Heart right ventricle (tissue), 16 donors: ENCODE results near the gene EZR. TPM values are rescaled to one million over a fixed set of nuclear protein-coding genes. Genes with fewer than 3 reads are reported as not detected.

ENCODE experiments used
- ATAC-seq, 8 donors: fragments of 200-7000 bp; cut with Tn5 transposase; one replicate each; pipeline ENCODE4 v1.9.1; 2020; ENCODE audit warnings: mild to moderate bottlenecking in 8 of 8, moderate library complexity in 8 of 8, moderate number of reproducible peaks in 1 of 8
- DNase-seq, 2 donors: peaks; one replicate each; pipeline ENCODE4 v3.0.0-alpha.2; 2020
- H3K27ac ChIP-seq, 10 donors: fragments of 200-600 bp; sonication (generic) in 2 of 10; one replicate each; pipeline versions ENCODE4 v1.5.0 to v1.8.0; 2020 to 2022; ENCODE audit warnings: mild to moderate bottlenecking in 3 of 10
- H3K27me3 ChIP-seq, 7 donors: fragments of 200-600 bp; one replicate each; pipeline ENCODE4 v1.8.0; 2021 to 2022; ENCODE audit warnings: mild to moderate bottlenecking in 2 of 7
- H3K36me3 ChIP-seq, 9 donors: fragments of 200-600 bp; sonication (generic) in 1 of 9; one replicate each; pipeline versions ENCODE4 v1.5.0 to v1.8.0; 2020 to 2022; ENCODE audit warnings: mild to moderate bottlenecking in 2 of 9
- H3K4me1 ChIP-seq, 9 donors: fragments of 200-600 bp; sonication (generic) in 1 of 9; one replicate each; pipeline versions ENCODE4 v1.5.0 to v1.8.0; 2020 to 2022; ENCODE audit warnings: mild to moderate bottlenecking in 4 of 9
- H3K4me3 ChIP-seq, 10 donors: fragments of 200-600 bp; sonication (generic) in 2 of 10; one replicate each; pipeline versions ENCODE4 v1.5.0 to v1.8.0; 2020 to 2022; ENCODE audit warnings: mild to moderate bottlenecking in 7 of 10, moderate library complexity in 2 of 10
- H3K9me3 ChIP-seq, 11 donors: fragments of 200-600 bp in 10 of 11; sonication (generic) in 2 of 11; one replicate each; pipeline versions ENCODE4 v1.5.0 to v1.8.0; 2013 to 2022; ENCODE audit warnings: mild to moderate bottlenecking in 2 of 11, control low read depth in 1 of 11, moderate library complexity in 1 of 11
- WGBS, 2 donors: extraction: QIAGEN DNeasy Blood & Tissue Kit; methylation state at CpG; one replicate each; pipeline ENCODE4 v1.1.7; 2013; ENCODE audit warnings: inconsistent platforms in 1 of 2; 5-methylcytosine and 5-hydroxymethylcytosine counted together
- intact Hi-C, 10 donors: fragments of 100-400 bp; cut with DNase I; formaldehyde crosslinking; loops; one replicate each; pipeline versions ENCODE4 v1.11.1 to v1.14.2; 2022
- polyA plus RNA-seq, 2 donors: library from polyadenylated mRNA; stranded (reverse); fragments of 200-250 nt; gene quantifications; one replicate each; pipeline ENCODE4 v1.2.3, GENCODE V29; 2013
- total RNA-seq, 10 donors: library from RNA; stranded (reverse); fragmentation: NEBNext Ultra II Directional in 3 of 10; extraction: Animal tissue kit (Norgen Biotek cat#: 25700) in 3 of 10; gene quantifications; one replicate each; pipeline versions ENCODE4 v1.2.1 to v1.2.4, GENCODE V29; 2021 to 2023
- TF ChIP-seq, protein P1 (sequence below), 9 donors: fragments of 200-600 bp; sonication (generic) in 2 of 9; IDR thresholded peaks; one replicate each; pipeline versions ENCODE4 v1.5.0 to v1.8.0; 2021 to 2022; ENCODE audit warnings: antibody characterized with exemption in 9 of 9, mild to moderate bottlenecking in 5 of 9, moderate library complexity in 1 of 9
- donor health status: Arrhythmogenic right ventricular cardiomyopathy.
- donor health status: ischemic (EF 13 %, LVEDD 7.1; RV severe dilation, severe dysfunction).
- donor health status: healthy with polysubstance abuse.
- donor health status: DM: no; HTN: yes; CAD: no.
- donor health status: DM: no; HTN: no; CAD: no.
- donor health status: ischemic (EF 25% LVEDD 6.9; RV normal size, moderate dysfunction).
- donor health status: ischemic (EF 25% LVEDD 5.7; RV mildly dilated, moderate dysfunction).
- donor health status: healthy.
- donor health status: DM: yes; HTN: yes; CAD: no.
- donor health status: Ischemic cardiomyopathy.
- donor health status: ischemic (EF 35%, LVEDD 5.7; RV mildly dilated, moderate dysfunction).
- donor health status: nonischemic (EF 11% LVEDD 7.7; RV severe dilation, severe dysfunction).
- donor health status: DM: yes; HTN: yes; CAD: no.
- donor health status: PGD.
- donor health status: ischemic (EF 29% LVEDD 5.4; RV normal size, mild dysfunction).
- donor health status: nonischemic (EF 23%, LVEDD 6.1; RV moderate dilation, normal function).

Gene EZR
- total and polyA plus RNA-seq, 12 donors, result 90.3 to 322 (median 186) TPM

DNA sequence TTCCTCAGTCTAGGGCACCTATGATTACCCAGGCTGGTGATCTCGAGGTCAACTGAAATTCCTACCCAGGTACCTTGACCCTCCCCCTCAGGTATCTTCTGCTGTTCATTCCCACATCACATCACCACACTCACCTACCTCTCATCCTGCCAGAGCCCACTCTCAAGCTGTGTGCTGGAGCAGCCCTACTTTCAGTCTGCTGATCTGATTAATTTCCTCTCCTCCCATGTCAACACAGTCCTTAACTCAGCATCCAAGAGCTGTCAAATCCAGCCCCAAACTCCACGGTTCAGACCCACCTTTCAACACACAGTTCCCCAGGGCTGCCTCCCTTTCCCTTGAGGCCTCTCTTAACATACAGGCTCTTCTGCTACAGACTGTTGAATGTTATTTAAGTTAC, 42.4 kb downstream of the EZR start:
- H3K36me3 ChIP-seq, result peaks cover 0 to 99% (median 39%) of the 10 kb centered on the region in 9 donors
- H3K27ac ChIP-seq, result no peak overlapping the region
- no peaks in the 10 kb centered on the region for H3K9me3 ChIP-seq
- DNase-seq, result no peak
- TF ChIP-seq, protein P1, sequence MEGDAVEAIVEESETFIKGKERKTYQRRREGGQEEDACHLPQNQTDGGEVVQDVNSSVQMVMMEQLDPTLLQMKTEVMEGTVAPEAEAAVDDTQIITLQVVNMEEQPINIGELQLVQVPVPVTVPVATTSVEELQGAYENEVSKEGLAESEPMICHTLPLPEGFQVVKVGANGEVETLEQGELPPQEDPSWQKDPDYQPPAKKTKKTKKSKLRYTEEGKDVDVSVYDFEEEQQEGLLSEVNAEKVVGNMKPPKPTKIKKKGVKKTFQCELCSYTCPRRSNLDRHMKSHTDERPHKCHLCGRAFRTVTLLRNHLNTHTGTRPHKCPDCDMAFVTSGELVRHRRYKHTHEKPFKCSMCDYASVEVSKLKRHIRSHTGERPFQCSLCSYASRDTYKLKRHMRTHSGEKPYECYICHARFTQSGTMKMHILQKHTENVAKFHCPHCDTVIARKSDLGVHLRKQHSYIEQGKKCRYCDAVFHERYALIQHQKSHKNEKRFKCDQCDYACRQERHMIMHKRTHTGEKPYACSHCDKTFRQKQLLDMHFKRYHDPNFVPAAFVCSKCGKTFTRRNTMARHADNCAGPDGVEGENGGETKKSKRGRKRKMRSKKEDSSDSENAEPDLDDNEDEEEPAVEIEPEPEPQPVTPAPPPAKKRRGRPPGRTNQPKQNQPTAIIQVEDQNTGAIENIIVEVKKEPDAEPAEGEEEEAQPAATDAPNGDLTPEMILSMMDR (IDR thresholded peaks at IDR 0.05), result no peak
- no peak for ATAC-seq
- no peak overlapping the region for H3K4me3 ChIP-seq
- H3K4me1 ChIP-seq, result peaks cover 0 to 22% (median 5%) of the 10 kb centered on the region in 9 donors
- intact Hi-C loops, result no loop called here
- no peaks in the 10 kb centered on the region for H3K27me3 ChIP-seq
- 66 to 86% methylated on average over 2 of the region's 2 CpGs for WGBS, 2 donors

DNA sequence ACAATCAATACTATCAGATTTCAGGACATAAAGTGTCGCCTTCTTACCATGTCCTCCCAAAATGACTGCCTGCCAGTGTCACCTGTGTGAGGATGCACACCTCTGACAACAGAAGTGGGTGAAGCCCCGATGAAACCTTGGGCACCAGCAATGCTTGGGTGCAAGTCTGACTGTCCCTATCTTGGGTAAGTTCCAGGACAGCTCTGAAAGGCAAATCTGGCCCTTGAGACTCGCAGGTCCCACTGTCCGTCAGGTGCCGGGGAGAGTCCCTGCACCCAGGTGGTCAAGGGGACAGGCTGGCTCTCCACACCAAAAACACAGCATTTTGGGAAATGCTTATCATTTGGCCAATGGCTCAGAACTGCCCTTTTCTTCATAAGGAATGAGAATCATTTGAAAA, 43.3 kb downstream of the EZR start:
- DNase-seq (no peak), ATAC-seq (no peak)
- intact Hi-C loops, result no loop called here
- H3K27ac ChIP-seq, result no peak overlapping the region
- peaks cover 0 to 99% (median 35%) of the 10 kb centered on the region in 9 donors for H3K36me3 ChIP-seq
- peaks cover 2 to 31% (median 14%) of the 10 kb centered on the region in 9 donors for H3K4me1 ChIP-seq
- no peak overlapping the region for H3K4me3 ChIP-seq
- TF ChIP-seq, protein P1 (IDR thresholded peaks at IDR 0.05), result no peak
- no peaks in the 10 kb centered on the region for H3K27me3 ChIP-seq
- 92% methylated on average over 5 of the region's 5 CpGs for WGBS, 2 donors
- H3K9me3 ChIP-seq, result no peaks in the 10 kb centered on the region

DNA sequence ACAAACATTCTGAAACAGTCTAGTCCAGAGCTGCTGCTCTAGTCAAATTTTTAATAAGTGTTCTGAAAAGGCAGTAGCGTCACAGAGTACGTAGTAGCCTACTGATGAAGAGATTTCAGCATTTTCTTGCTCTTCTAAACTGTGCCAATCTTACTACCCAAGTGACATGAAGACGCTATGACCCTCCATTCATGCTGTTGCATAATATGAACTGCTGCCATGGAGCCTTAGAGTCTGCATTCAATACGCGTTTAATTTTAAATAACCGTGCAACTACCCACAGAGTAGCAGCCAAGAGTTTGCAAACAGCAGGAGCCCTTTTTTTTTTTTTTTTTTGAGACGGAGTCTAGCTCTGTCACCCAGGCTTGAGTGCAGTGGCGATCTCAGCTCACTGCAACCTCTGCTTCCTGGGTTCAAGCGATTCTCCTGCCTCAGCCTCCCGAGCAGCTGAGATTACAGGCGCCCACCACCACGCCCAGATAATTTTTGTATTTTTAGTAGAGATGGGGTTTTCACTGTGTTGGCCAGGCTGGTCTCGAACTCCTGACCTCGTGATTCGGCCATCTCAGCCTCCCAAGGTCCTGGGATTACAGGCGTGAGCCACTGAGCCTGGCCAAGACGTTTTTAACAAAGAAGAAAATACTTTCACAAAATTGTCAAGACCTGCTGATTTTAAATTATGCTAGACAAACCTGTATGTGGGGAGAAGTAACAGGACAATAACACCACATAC, 44.3 kb downstream of the EZR start:
- 92 to 93% methylated on average over 17 of the region's 17 CpGs for WGBS, 2 donors
- Histone ChIP-seq H3K27me3 (no peaks in the 10 kb centered on the region), H3K36me3 (peaks cover 0 to 99% (median 42%) of the 10 kb centered on the region in 9 donors), H3K4me1 (peaks cover 7 to 40% (median 23%) of the 10 kb centered on the region in 9 donors), H3K27ac (no peak overlapping the region), H3K9me3 (no peaks in the 10 kb centered on the region), H3K4me3 (no peak overlapping the region)
- TF ChIP-seq, protein P1 (IDR thresholded peaks at IDR 0.05), result no peak
- DNase-seq, result no peak
- no peak for ATAC-seq
- intact Hi-C loops, result loop anchor here in 2 of 10 donors (5.0 kb wide), 1 partner anchor 68 kb away; no protein-coding TSS in a partner anchor

DNA sequence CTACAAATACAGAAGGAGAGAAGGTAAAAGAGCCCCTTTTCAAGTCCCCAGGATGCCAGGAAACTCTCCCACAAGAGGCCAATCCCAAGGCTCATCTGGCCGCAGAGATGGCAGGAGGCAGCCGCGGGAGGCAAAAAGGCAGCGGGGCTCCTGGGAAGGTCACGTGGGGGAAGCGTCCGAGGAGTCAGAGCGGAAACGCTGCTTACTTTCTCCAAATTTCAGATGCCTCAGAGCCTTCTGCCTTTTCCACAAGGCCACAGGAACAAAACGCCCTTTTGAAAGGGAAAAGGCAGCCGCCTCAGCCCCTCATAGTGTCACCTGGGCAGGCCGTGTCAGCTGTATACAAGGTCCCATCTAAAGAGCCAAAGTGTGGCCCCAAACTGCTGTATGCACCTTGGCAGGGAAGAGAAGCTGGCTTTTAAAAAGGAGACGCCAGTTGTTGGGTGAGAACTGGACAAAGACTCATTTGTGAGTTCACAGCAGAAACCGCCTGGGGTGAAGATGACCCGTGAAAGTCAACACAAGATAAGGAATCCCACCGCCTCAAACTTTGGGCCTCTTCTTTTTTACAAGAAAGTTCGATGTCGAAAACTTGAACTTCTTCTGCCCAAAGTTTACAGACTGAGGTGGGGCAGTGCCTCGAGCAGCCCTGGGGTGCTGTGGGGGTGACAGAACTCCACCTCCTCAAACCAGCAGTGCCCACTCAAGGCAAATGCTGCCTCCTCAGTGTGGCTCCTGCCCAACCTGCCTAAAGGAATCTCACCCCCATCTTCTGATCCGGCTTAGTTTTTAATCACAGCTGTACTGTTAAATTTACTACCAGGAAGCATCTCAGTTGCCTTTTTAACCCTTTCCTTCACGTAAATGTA, 45.4 kb downstream of the EZR start:
- DNase-seq, result no peak
- TF ChIP-seq, protein P1 (IDR thresholded peaks at IDR 0.05), result no peak
- peak overlapping the region in 1 of 10 donors; percentile 31 for H3K27ac ChIP-seq

More for the DNA sequence above, 45.4 kb downstream of the EZR start:
- WGBS, 2 donors, result 84 to 85% methylated on average over 21 of the region's 21 CpGs
- no peak for ATAC-seq
- H3K36me3 ChIP-seq, result peaks cover 0 to 99% (median 53%) of the 10 kb centered on the region in 9 donors
- H3K27me3 ChIP-seq, result no peaks in the 10 kb centered on the region
- intact Hi-C loops, result loop anchor here in 2 of 10 donors (5.0 kb wide), 1 partner anchor 67 kb away; no protein-coding TSS in a partner anchor
- peaks cover 12 to 48% (median 31%) of the 10 kb centered on the region in 9 donors for H3K4me1 ChIP-seq
- H3K4me3 ChIP-seq, result no peak overlapping the region
- no peaks in the 10 kb centered on the region for H3K9me3 ChIP-seq
